SK-N-DZ (cell line): ENCODE data around the gene PARM1.

Experiments
- DNase-seq: peaks from one replicate; pipeline ENCODE4 v3.0.0-alpha.2; 2015; ENCODE audit warnings: low spot score

PARM1 gene

DNA sequence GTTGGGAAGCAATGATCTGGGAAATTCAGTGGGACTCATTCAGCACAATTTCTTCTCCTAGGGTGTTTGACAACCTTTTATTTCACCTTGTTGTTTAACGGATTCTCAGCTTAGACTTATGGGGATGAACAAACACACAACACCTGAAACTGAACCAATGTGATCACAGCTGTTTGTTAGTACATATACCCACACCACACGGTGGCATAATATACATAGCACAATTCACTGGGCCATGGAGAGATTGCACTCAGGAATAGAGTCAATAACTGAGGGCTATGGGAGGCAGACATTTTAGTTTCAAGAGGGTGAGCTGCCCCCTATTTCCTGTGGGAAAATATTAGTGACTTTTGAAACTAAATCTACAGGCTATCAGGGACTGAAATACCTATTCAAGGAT, 148.0 kb downstream of the PARM1 start:
- DNase-seq = no peak

- no peak for DNase-seq
Measured at GRCh38 chr4:75081561-75081960, 148.6 kb downstream of the PARM1 start.

DNA sequence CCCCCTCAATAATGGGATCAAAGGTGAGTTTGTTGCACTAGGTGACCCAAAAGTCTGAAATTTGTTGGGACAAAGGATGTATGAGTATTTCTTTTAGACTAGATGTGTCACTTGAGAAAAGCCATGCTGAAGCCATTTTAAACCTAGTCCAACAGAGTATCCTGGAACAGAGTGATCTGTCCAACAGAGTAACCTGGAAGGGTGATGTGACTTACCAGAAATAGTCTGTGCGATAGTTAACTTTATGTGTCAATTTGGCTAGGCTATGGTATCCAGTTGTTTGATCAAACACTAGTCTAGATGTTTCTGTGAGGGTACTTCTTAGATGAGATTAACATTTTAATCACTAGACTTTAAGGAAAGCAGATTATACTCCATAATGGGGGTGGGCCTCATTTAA, 154.5 kb downstream of the PARM1 start:
- no peak for DNase-seq

DNA sequence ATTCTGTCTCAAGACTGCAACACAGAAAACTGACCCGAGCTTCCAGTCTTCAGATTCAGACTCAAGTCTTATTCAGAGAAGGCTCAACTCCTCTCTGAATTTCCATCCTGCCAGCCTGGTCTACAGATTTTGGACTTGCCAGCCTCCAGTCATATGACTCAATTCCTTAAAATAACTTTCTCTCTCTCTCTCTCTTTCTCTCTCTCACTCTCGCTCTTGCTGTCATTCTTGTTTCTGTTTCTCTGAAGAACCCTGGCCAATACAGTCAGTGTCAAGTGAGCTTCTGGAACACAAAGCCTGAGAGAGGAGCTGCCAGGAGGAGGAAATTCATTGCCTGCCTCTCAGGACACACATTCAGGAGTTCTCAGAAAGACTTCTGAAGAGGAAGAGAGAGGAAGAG, 154.9 kb downstream of the PARM1 start:
- no peak for DNase-seq

GRCh38 chr4:75089206-75089605, 156.3 kb downstream of the PARM1 start:
- no peak for DNase-seq

GRCh38 chr4:75099321-75099720, 166.4 kb downstream of the PARM1 start:
- no peak for DNase-seq
